ENCODE results near the gene IARS1.

The IARS1 gene

GRCh38 chr9:92295827-92296258 lies 2.3 kb upstream of the IARS1 start:
- FAIRE-seq, result no peak
- DNase-seq (ENCODE audit: insufficient read length, low spot score), result no peak

- DNase-seq (ENCODE audit: insufficient read length, low spot score) (no peak), FAIRE-seq (no peak)
Measured at GRCh38 chr9:92295240-92295790, 1.8 kb upstream of the IARS1 start.

GRCh38 chr9:92294297-92294676 lies 790 bp upstream of the IARS1 start:
- no peak for DNase-seq (ENCODE audit: insufficient read length, low spot score)
- FAIRE-seq, result no peak

GRCh38 chr9:92293075-92293354 lies 482 bp downstream of the IARS1 start:
- DNase-seq (ENCODE audit: insufficient read length, low spot score), result no peak
- no peak for FAIRE-seq

DNA sequence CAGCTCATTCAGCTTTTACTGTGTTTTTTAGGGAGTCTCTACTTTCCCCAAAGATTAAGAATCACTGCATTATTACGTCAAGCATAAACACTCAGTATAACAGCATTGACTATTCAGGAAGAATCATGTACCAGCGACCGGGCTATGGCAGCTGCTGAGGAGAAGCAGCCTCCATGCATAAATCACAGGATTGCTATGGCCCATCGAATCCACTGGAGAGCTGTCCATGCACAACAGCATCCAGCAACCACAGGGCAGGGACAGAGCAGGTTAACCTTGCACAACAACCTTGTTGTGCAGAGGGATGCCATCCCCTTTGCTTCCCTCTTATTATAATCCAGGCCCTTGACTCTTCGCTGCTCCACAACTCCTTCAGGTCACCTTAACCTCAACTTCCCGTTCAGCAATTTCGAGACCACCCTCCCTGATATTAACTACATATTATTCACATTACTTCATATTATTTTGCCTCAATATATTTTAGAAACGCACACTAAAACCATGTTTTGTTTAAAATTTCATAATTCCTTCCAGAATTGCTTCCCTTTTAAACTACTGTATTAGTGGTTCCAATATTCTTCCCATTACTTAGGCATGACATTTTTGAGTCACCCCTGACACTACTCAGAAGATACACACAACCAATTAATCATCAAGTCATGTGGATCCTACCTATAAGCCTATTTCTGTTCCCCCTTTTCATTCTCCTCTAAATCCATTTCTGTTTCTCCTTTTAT lies 991 bp downstream of the IARS1 start:
- DNase-seq (ENCODE audit: insufficient read length, low spot score), result no peak
- FAIRE-seq, result no peak

DNA sequence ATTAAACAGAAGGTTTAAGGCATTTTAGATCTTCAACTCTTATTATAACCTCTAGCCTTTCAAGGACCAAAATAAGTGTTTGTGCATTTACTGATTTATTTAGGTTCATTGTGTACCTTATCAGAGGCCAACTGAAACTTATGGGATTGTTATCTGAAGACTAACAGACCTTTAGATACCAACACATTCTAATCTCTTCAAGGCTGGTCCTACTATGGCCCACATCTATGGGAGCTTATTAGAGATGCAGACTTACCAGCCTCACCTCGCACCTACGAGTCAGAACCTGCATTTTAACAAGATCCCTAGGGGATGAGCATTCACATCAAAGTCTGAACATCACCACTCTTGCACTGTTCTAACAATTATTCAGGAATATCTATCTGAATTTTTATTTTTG lies 1.9 kb downstream of the IARS1 start:
- no peak for DNase-seq (ENCODE audit: insufficient read length, low spot score)
- no peak for FAIRE-seq

DNA sequence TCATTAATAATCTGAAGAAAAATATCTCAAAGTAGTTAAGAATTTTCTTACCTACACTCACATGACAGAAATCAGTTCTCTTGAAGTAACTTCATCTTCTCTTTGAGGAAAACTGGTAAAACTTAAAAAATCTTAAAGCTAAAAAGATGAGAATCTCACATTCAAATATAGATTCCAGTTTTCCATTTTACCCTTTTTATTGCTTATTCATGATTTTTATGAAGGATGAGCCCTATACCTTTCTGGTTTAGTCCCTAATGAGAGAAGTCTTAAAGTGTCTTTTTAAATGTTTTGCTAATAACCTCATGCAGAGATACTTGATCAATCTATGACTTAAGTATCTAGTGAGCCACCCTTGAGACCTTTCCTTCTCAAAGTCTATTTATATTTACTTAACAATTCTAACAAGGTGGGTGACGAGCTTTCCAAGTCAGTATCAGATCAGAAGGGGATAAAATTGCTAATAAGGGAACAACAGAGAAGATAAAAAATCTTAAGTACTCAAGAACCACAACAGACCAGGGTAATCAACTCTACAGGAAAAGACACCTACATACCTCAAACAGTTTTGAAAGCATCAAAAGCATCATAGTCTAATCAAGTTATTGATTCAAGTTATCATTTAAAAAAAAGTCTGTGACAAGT lies 2.6 kb downstream of the IARS1 start:
- no peak for DNase-seq (ENCODE audit: insufficient read length, low spot score)
- FAIRE-seq, result no peak

- no peak for DNase-seq (ENCODE audit: insufficient read length, low spot score)
- no peak for FAIRE-seq
Measured at GRCh38 chr9:92289708-92290390, 3.6 kb downstream of the IARS1 start.

- DNase-seq (ENCODE audit: insufficient read length, low spot score) (no peak), FAIRE-seq (no peak)
Measured at GRCh38 chr9:92279302-92279701, 14.2 kb downstream of the IARS1 start.

- FAIRE-seq, result no peak
- DNase-seq (ENCODE audit: insufficient read length, low spot score), result no peak
Measured at GRCh38 chr9:92278110-92278509, 15.4 kb downstream of the IARS1 start.

DNA sequence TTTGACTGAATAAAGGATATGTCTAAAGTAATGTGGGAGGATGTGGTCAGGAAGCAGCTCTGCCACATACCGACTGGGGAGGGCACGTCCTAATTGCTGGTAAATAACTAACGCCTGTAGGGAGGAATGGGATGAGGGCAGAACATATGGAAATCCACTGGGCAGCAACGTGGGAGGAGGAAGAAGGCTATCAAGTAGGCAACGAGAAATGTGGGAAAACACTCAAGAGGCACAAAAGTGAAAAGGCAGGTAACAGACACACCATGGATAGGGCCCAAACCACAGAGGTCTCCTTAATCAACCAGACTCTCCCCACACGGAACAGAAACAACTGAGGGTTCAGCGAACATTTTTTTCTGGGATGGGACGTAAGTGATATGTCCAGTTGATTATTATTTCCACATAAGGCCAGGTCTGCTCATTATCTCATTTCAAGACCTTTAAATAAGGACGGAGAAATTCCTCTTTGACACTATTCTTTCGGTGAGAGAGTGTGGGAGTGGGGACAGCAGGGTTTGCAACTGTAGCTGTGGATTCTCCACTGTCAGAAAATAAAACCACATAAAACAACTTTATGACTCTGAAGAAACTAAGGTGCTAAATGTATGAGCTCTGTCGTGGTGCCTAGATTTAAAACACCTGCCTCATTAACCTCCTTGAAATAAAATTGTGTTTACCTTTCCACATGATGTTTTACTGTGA lies 17.0 kb downstream of the IARS1 start:
- DNase-seq (ENCODE audit: insufficient read length, low spot score), result no peak
- FAIRE-seq, result no peak

- FAIRE-seq (no peak), DNase-seq (ENCODE audit: insufficient read length, low spot score) (no peak)
Measured at GRCh38 chr9:92275541-92275940, 18.0 kb downstream of the IARS1 start.

- FAIRE-seq, result no peak
- no peak for DNase-seq (ENCODE audit: insufficient read length, low spot score)
Measured at GRCh38 chr9:92270511-92270910, 23.0 kb downstream of the IARS1 start.

DNA sequence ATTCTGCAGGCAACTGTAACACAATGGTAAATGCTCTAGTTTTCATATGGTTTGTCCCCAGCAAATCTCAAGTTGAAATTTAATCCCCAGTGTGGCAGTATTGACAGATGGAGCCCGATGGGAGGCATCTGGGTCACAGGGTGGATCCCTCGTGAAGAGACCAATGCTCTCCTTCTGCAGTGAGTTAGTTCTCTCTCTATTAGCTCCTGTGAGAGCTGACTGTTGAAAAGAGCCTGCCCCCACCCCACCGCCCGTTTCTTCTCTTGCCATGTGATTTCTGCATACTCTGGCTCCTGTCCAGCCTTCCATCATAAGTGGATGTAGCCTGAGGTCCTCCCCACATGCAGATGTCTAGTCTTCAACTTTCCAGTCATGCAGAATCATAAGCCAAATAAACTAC lies 27.0 kb downstream of the IARS1 start:
- no peak for DNase-seq (ENCODE audit: insufficient read length, low spot score)
- no peak for FAIRE-seq

- no peak for FAIRE-seq
- no peak for DNase-seq (ENCODE audit: insufficient read length, low spot score)
Measured at GRCh38 chr9:92265154-92265553, 28.3 kb downstream of the IARS1 start.

DNA sequence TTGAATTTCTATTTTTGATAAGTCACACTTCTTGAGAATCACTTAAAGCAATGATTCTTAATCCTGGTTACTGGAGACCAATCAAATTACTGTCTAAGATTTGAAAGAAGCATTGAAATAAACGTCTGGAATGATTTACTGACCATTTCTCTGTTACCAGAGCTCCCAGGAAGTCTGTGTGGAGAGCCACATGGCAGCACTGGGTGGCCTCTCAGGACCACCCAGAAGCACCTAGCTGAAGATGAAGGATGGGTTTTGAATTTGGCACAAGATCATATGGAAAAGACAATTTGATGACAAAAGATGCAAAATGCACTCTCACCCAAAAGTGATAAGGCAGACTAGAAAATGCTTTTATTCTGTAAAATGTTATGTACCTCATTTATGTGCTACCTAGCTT lies 30.4 kb downstream of the IARS1 start:
- DNase-seq (ENCODE audit: insufficient read length, low spot score) (no peak), FAIRE-seq (no peak)

- DNase-seq (ENCODE audit: insufficient read length, low spot score), result no peak
Measured at GRCh38 chr9:92257327-92257726, 36.2 kb downstream of the IARS1 start.

DNA sequence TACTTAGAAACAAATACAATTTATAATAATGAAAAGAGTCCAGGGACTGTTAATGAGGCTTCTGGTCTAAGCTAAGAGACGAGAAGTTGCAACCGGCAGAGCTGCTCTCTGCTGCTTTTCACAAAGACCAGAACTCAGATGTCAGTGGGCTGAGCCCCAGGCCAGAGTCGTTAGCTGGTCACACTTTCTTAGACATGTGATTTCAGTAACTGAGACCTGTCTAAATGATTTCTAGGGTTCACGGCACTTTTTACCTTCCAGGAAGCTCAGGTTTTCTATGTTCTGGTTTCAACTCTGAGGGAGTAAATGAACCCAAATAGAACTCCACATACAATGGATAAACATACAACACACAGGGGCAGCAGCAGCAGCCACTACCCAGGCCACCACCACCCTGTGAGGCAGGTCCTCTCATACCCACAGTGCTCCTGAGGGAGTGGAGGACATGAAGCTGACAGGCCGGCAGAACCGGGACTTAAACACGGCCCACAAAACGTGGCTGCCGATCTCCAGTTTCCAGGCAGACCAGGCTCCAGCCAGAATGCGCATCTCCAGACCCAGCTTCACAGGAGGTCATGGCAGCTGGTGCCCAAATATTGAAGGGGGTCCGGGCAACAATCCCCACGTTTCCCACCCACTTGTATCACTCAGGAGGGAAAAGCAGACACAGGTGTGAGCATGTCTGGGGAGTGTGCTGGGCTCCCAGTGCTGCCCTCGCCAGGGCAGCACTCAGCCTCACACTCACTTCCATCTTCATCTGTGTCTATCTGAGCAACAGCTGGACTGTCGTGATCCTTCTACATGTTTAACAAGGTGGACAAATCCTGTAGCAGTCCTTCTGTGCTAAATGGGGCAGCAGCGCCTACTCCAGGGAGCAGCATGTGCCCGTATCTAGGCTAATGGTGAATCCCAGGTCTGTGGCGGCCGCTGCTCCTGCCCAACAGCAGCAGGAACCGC lies 38.8 kb downstream of the IARS1 start:
- FAIRE-seq, result no peak
- DNase-seq (ENCODE audit: insufficient read length, low spot score), result no peak

More at GRCh38 chr9:92257327-92257726, 36.2 kb downstream of the IARS1 start:
- FAIRE-seq, result no peak

GRCh38 chr9:92253656-92254055 lies 39.8 kb downstream of the IARS1 start:
- DNase-seq (ENCODE audit: insufficient read length, low spot score), result no peak
- FAIRE-seq, result no peak

GRCh38 chr9:92247981-92248380 lies 45.5 kb downstream of the IARS1 start:
- DNase-seq (ENCODE audit: insufficient read length, low spot score) (no peak), FAIRE-seq (no peak)

Measured in GM19239 (cell line).